Ovary (tissue), 3 donors: ENCODE measurements around the gene GPR68.

ENCODE experiments used
- CTCF ChIP-seq, 3 donors: fragments of 450-650 bp in 2 of 3; fragments of 200-600 bp in 1 of 3; IDR thresholded peaks; one replicate each; pipeline versions ENCODE4 v1.5.1 to v1.8.0; 2016 to 2022; ENCODE audit warnings: antibody characterized with exemption in 3 of 3, mild to moderate bottlenecking in 1 of 3
- EP300 ChIP-seq: sonication (generic); formaldehyde crosslinking; IDR thresholded peaks from one replicate; pipeline ENCODE4 v1.6.1; 2017; ENCODE audit warnings: antibody characterized with exemption
- donor health status: DM: no; HTN: no; CAD: no.

- TF ChIP-seq CTCF (IDR thresholded peaks at IDR 0.05) (no peak), EP300 (no peak)
These were observed 12.5 kb downstream of the GPR68 start for GRCh38 chr14:91232052-91232451.
